Measurements from ENCODE around the gene ATP9A. TPM values are rescaled to one million over a fixed set of nuclear protein-coding genes. Genes with fewer than 3 reads are reported as not detected.
"Not testable (repeated sequence)": the region's sequence is repeated elsewhere in the genome, so short reads cannot be mapped to it uniquely, and the experiment has no call there.

The ATP9A gene
- total RNA-seq, 1 donor from 2014 or later: 39.7 TPM

GRCh38 chr20:51750770-51751388 is 17.3 kb downstream of the ATP9A start:
- DNase-seq: no peak

GRCh38 chr20:51750037-51750769 is 18.0 kb downstream of the ATP9A start:
- DNase-seq: peak; percentile 97

- DNase-seq: peak; percentile 45
Observed at GRCh38 chr20:51749674-51750036, 18.5 kb downstream of the ATP9A start.

GRCh38 chr20:51747182-51747911 is 20.8 kb downstream of the ATP9A start:
- no peak for DNase-seq

GRCh38 chr20:51745804-51746203 is 22.4 kb downstream of the ATP9A start:
- no peak for DNase-seq

GRCh38 chr20:51740838-51741237 is 27.4 kb downstream of the ATP9A start:
- DNase-seq: no peak

- DNase-seq: not testable (repeated sequence)
Observed at GRCh38 chr20:51740308-51740707, 27.9 kb downstream of the ATP9A start.

- no peak for DNase-seq
Observed at GRCh38 chr20:51739722-51740249, 28.4 kb downstream of the ATP9A start.

- DNase-seq: no peak
Observed at GRCh38 chr20:51738877-51739447, 29.2 kb downstream of the ATP9A start.

GRCh38 chr20:51738261-51738660 is 29.9 kb downstream of the ATP9A start:
- DNase-seq: not testable (repeated sequence)

- no peak for DNase-seq
Observed at GRCh38 chr20:51736947-51737346, 31.2 kb downstream of the ATP9A start.

GRCh38 chr20:51735728-51736600 is 32.2 kb downstream of the ATP9A start:
- no peak for DNase-seq

GRCh38 chr20:51734876-51735720 is 33.1 kb downstream of the ATP9A start:
- DNase-seq: no peak

- no peak for DNase-seq
Observed at GRCh38 chr20:51733070-51733469, 35.1 kb downstream of the ATP9A start.

GRCh38 chr20:51732096-51732791 is 35.9 kb downstream of the ATP9A start:
- DNase-seq: no peak

GRCh38 chr20:51731731-51732095 is 36.5 kb downstream of the ATP9A start:
- no peak for DNase-seq

- no peak for DNase-seq
Observed at GRCh38 chr20:51729771-51730170, 38.4 kb downstream of the ATP9A start.

GRCh38 chr20:51728737-51729136 is 39.5 kb downstream of the ATP9A start:
- no peak for DNase-seq

GRCh38 chr20:51727872-51728271 is 40.3 kb downstream of the ATP9A start:
- DNase-seq: no peak

- no peak for DNase-seq
Observed at GRCh38 chr20:51725584-51726176, 42.5 kb downstream of the ATP9A start.
